ENCODE measurements around the gene UNC13B. TPM values are rescaled to one million over a fixed set of nuclear protein-coding genes. Genes with fewer than 3 reads are reported as not detected.

The UNC13B gene
- total RNA-seq, 1 donor from 2014 or later, result 59.1 TPM

GRCh38 chr9:35424356-35425352, 262.8 kb downstream of the UNC13B start:
- no peak for DNase-seq (ENCODE audit: low spot score)

DNA sequence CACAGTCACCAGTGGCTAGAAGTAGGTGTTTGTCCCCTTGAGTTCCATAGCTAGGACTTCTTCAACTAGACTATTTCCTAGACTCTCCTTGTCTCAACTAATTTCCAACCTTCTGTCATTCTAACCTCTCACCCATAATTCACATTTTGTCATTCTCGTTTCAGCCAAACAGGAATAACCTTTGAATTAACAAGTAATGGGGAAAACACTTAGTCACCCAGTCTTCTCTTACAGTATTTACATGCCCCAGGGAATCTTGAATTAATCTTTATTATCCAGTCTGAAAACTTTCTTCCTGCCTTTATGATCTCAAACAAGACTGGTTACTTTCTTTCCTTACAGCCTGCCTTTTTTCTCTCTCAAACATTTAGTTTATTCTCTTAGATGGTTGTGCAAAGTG, 264.8 kb downstream of the UNC13B start:
- no peak for DNase-seq (ENCODE audit: low spot score)

- no peak for DNase-seq (ENCODE audit: low spot score)
These were observed 269.7 kb downstream of the UNC13B start for GRCh38 chr9:35431467-35431866.

DNA sequence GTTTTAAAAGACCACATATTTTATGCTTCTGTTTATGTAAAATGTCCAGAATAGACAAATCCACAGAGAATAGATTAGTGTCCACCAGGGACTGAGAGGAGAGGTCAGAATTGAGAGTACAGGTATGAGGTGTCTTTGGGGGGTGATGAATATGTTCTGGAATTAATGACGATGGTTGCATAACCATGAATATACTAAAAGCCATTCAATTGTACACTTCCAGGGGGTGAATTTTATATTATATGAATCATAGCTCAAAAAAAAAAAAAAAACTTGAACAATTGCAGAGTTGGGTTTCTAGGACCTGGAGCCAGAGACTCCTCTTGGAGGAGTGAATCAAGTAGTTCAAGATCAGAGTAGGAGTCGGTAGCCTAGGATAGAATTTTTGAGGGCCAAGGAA, 270.3 kb downstream of the UNC13B start:
- DNase-seq (ENCODE audit: low spot score), result no peak

GRCh38 chr9:35436933-35437332, 275.1 kb downstream of the UNC13B start:
- DNase-seq (ENCODE audit: low spot score), result no peak

GRCh38 chr9:35446012-35446411, 284.2 kb downstream of the UNC13B start:
- DNase-seq (ENCODE audit: low spot score), result no peak

GRCh38 chr9:35448496-35448895, 286.7 kb downstream of the UNC13B start:
- no peak for DNase-seq (ENCODE audit: low spot score)

DNA sequence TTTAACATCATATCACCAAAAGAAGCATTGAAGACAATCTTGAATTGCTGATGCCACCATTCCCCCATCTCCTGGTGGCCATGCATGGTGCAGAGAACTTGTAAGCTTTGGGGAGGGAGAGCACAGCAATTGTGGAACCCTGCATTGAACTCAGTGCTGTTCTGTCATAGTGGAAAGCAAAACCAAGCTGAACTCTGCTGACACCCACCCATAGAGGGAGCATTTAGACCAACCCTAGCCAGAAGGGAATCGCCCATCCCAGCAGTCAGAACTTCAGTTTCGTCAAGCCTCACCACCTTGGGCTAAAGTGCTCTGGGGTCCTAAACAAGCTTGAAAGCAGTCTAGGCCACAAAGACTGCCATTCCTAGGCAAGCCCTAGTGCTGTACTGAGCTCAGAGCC, 290.7 kb downstream of the UNC13B start:
- DNase-seq (ENCODE audit: low spot score), result no peak

GRCh38 chr9:35453786-35454185, 292.0 kb downstream of the UNC13B start:
- no peak for DNase-seq (ENCODE audit: low spot score)

Other genes with a start within 250 kb of the UNC13B start
- 0.29 TPM for gene PHF24, start 203.7 kb upstream of the UNC13B start, total RNA-seq
- 19.7 TPM for gene DNAJB5, start 172.3 kb upstream of the UNC13B start, total RNA-seq
- 243 TPM for gene VCP, start 89.4 kb upstream of the UNC13B start, total RNA-seq
- gene FANCG, start 82.1 kb upstream of the UNC13B start, total RNA-seq, result 17.4 TPM
- gene PIGO, start 65.4 kb upstream of the UNC13B start, total RNA-seq, result 35.9 TPM
- gene STOML2, start 58.9 kb upstream of the UNC13B start, total RNA-seq, result 94.9 TPM
- 18.3 TPM for gene ATOSB, start 46.1 kb upstream of the UNC13B start, total RNA-seq

Data from mucosa of gallbladder (tissue), 1 donor.